ENCODE measurements around the gene GPR173.

Gene GPR173

GRCh38 chrX:53048169-53049126, at the start of gene GPR173:
Gene GPR173 (plus strand): TSS chrX:53048789. CDS start chrX:53076622, 27,833 bp downstream.
- DNase-seq = peak; percentile 81

- no peak for DNase-seq
These were observed 48.0 kb upstream of the GPR173 start for GRCh38 chrX:53000447-53001135.

- no peak for DNase-seq
These were observed 46.6 kb upstream of the GPR173 start for GRCh38 chrX:53001958-53002357.

GRCh38 chrX:53003111-53003510, 45.5 kb upstream of the GPR173 start:
- DNase-seq = no peak

GRCh38 chrX:53004038-53004437, 44.6 kb upstream of the GPR173 start:
- no peak for DNase-seq

GRCh38 chrX:53004811-53005210, 43.8 kb upstream of the GPR173 start:
- no peak for DNase-seq

GRCh38 chrX:53005327-53005726, 43.3 kb upstream of the GPR173 start:
- no peak for DNase-seq

GRCh38 chrX:53009032-53009431, 39.6 kb upstream of the GPR173 start:
- DNase-seq = no peak

- no peak for DNase-seq
These were observed 35.3 kb upstream of the GPR173 start for GRCh38 chrX:53013291-53013690.

GRCh38 chrX:53018627-53019026, 30.0 kb upstream of the GPR173 start:
- peak; percentile 1 for DNase-seq

GRCh38 chrX:53022381-53022780, 26.2 kb upstream of the GPR173 start:
- no peak for DNase-seq

GRCh38 chrX:53028678-53029077, 19.9 kb upstream of the GPR173 start:
- DNase-seq = no peak

GRCh38 chrX:53031380-53031779, 17.2 kb upstream of the GPR173 start:
- no peak for DNase-seq

- no peak for DNase-seq
These were observed 12.4 kb upstream of the GPR173 start for GRCh38 chrX:53036149-53036548.

GRCh38 chrX:53039236-53039635, 9.4 kb upstream of the GPR173 start:
- DNase-seq = no peak

GRCh38 chrX:53044995-53045394, 3.6 kb upstream of the GPR173 start:
- DNase-seq = no peak

GRCh38 chrX:53047228-53047627, 1.4 kb upstream of the GPR173 start:
- DNase-seq = peak; percentile 2

- peak; percentile 10 for DNase-seq
These were observed 533 bp downstream of the GPR173 start for GRCh38 chrX:53049127-53049517.

GRCh38 chrX:53050841-53051240, 2.3 kb downstream of the GPR173 start:
- DNase-seq = no peak

GRCh38 chrX:53055244-53055849, 6.8 kb downstream of the GPR173 start:
- DNase-seq = no peak

GRCh38 chrX:53056292-53056691, 7.7 kb downstream of the GPR173 start:
- DNase-seq = no peak

- no peak for DNase-seq
These were observed 16.5 kb downstream of the GPR173 start for GRCh38 chrX:53065104-53065503.

GRCh38 chrX:53071064-53071463, 22.5 kb downstream of the GPR173 start:
- no peak for DNase-seq

All from NCI-H1092 treated with DMSO at 0.1 percent for 48 hours (cell line).